GM19455 (cell line): Measurements from ENCODE around the gene PRKN.
"Not testable (repeated sequence)": the region's sequence is repeated elsewhere in the genome, so short reads cannot be mapped to it uniquely, and the experiment has no call there.

Source experiments
- ATAC-seq: cut with Tn5 transposase; IDR thresholded peaks from one replicate; pipeline ENCODE4 v1.9.1; 2021; ENCODE audit not compliant: unreplicated experiment

PRKN gene

DNA sequence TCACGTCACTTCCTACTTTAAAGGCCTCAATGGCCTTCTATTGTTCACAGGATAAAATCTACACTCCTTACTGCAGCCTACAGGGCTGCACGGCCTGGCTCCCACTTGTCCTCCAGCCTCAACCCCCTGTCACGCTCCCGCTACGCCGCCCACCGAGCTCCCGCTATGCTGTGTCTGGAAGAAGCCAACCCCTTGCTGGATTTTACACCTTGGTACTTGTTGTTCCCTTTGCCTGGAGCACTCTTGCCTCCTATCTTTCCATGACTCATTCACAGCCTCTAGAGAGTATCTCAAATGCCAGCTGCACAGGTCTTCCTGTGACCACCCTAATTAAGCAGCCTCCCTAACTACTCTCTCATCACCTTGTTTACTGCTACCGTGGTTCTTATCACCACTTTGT, 259.9 kb downstream of the PRKN start:
- no peak for ATAC-seq

DNA sequence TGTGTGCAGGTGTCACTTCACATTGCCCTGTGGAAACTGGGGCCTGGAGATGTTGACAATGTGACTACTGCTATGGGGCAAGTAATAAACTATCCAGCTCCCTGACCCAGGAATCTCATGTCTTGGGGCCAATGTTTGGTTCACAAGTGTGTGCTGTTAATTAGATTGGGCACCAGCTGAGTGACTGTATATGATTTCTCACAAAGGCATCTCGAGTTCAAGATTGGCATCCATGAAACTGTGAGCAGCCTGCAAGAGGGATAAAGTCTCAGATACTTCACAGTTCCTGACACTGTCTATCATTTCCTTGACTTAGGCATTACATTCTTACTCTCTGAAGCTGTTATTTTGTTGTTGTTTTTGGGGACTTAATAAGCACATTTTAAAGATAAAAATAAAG, 264.0 kb downstream of the PRKN start:
- no peak for ATAC-seq

DNA sequence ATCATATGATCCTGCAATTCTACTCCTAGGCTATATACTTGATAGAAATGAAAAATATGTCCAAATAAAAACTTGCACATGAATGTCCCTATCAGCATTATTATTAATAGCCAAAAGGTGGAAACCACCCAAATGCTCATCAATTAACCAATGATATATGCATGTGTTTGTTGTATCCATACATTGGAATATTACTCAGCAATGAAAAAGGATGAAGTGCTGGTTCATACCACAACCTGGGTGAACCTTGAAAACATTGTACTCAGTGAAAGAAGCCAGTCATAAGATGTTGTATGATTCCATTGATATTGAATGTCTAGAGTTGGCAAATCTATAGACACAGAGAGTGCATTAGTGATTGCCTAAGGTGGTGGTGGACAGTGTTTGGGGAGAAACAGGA, 267.6 kb downstream of the PRKN start:
- ATAC-seq: no peak

DNA sequence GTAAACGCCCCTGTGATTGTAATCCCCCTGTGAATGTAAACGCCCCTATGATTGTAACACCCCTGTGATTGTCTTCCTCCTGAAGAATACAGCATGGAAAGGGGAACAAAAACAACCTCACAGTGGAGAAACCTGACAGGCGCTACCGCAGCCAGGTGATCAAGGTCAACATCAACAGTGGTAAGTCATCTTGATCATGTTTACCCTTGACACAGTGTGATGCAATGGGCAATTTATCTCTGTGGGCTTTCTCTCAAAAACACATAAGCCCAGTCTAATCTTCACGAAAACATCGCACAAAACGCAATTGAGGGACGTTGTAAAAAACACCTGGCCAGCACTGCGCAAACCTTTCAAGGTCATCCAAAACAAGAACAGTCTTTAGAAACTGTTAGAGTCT, 277.2 kb downstream of the PRKN start:
- no peak for ATAC-seq

DNA sequence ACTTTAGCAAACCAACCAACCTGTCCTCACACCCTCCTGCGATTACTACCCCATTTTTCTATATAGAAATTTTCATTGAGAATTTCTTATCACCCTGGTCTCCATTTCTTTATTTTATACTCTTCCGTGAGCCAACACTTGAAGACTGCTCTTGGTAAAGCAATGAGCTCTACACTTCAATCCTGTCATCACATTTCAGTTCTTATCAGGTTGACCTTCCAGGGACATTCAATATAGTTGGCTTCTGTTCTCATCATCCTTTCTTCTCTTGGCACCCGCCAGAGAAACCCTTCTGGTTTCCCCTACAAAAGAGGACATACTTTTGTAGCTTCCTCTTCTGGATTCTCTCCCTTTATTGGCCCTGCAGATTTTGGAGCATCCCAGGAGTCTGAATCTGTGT, 279.3 kb downstream of the PRKN start:
- no peak for ATAC-seq

DNA sequence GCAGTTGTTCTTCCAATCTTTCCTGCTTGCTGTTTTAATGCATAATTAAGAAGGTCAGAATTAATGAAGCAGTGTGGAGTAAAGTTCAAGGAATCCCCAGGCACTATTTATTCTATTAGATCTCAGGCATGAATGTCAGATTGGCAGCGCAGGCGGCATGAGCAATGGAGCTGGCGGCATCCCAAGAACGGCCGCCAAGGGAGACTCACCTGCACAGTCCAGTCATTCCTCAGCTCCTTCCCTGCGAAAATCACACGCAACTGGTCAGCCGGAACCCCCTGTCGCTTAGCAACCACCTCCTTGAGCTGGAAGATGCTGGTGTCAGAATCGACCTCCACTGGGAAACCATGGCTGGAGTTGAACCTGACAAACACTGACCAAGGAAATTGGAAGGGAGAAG, 284.5 kb downstream of the PRKN start:
- ATAC-seq: no peak

DNA sequence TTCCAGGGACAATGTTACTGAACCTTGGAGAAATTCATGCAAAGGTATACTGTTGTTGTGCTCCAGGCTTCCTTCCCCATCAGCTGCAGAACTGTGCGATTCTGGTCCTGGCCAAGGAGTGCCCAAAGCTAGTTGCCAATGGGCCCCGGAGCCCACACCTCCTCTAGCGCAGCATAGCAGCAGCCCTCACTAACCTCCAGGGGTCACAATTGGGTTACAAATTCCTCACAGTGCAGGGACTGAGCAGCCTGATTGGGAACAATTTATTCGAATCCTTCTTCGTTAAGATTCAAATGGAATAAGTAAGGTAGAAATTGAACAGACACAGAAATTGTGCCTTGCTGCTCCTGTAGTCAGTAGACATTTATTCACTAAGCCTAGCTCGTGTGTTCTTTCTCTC, 284.9 kb downstream of the PRKN start:
- no peak for ATAC-seq

DNA sequence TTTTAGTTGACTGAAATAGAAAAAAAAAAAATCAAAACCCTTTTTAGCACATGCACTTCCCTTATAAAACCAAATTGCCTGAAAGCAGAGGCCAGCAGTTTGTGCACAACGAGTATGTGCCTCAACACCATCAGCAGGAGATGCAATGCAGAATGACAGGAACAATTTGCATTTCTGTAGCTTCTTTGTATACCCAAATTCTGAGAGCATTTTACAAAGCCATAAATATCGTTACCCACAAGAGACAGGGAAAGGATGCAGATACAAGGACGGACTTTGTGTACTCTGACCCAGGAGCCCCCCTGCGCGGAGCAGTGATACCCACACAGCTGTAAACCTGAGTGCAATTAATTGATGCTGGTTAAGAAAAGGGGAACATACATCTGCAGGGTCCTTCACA, 285.6 kb downstream of the PRKN start:
- ATAC-seq: no peak

DNA sequence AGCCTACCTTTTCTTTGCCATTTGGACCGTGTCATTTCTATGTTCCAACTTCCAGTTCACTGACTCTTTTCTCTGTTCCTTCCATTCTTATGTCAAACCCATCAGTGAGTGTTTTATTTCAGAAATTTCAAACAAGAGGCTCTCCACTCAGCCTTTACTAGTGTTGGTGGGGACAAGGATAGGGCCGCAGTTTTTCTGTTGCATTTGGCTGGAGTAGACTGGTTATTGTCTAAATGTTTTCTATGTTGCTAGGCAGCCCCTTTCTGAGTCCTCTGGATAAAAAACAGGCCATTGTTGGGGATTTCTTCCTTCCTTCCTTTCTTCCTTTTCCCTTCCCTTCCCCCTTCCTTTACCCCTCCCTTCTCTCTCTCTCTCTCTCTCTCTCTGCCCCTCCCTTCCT, 288.6 kb downstream of the PRKN start:
- no peak for ATAC-seq

DNA sequence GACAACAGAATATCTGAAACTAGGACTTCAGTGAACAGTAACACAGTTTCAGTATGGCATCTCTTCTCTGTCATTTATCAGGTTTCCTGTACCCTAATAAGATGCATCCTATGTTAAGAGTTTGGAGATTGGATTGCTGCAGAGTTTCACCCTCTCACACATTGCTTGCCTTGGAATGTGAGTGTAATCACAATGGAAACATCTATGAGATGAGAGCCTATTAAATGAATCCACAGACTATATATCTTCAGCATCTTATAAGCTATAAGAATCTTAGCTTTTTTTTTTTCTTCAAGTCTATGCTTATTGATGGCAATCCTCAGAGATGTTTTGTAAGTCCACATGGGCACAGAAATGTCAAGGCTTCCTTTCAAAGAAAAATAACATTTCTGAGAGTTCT, 292.5 kb downstream of the PRKN start:
- ATAC-seq: no peak

DNA sequence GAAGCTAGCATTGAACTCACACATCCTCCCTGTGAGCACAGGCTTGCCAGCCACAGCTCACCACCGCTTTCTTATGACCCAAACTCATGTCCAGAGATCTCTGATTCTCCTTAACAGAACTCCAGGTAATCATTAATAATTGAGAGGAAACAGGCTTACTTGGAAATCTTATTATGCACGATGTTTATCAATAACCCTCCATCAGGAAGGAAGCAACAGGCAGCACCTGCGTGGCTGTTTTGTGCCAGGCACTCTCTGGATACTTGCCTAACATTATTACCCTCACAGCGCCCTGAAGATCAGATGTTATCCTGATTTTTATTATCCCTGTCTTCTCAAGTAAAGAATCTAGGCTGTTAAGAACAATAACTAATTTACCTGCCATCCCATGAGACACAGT, 306.6 kb downstream of the PRKN start:
- ATAC-seq: no peak

DNA sequence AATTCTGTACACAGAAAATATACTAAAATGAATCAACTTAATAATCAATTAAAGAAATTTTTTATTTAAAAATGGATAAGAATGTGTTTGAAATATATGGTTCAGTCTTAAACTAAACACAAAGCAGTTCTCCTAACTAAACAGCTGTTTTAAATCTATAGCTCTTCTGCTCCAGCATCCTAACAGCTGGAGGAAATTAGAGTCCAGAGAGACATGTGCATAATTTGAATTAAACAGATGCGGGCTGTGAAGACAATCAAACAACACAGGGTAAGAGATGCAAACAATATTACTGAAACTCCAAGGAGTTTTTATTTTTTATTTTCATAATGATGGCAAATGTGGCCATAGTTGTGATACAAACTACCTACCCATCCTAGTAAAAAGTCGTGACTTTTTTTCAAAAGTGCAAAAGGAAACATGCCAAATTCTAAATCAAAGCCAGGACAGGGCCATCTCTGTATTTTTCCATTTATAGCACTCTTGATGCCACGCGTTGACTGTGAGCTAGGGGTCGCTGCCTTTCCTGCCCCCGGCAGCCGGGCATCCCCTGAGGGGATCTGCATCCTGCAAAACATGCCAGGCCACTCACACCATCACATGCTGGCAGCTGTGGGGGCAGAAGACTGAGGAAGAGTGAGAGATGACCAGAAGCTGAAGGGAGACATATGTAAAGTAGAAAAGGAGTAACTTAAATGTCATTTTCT, 310.6 kb downstream of the PRKN start:
- ATAC-seq: no peak

DNA sequence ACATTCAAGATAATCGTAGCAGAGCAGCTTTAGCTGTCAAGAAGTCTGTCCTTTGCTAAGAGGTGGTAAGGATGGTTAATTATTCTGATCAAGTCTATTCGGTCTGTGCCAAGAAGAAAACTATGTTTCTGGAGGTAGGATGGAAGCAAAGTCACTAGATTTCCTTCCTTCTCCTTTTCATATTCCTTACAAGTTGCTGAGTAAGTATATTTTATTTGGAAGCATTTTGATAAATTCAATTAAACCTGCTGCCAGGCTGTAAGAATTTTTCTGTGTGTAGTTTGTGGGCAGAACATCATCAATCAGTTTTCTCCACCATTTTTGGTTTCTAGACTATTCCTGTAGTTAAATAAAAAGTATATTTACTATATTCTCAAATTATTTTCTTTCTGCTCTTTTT, 311.3 kb downstream of the PRKN start:
- ATAC-seq: no peak

DNA sequence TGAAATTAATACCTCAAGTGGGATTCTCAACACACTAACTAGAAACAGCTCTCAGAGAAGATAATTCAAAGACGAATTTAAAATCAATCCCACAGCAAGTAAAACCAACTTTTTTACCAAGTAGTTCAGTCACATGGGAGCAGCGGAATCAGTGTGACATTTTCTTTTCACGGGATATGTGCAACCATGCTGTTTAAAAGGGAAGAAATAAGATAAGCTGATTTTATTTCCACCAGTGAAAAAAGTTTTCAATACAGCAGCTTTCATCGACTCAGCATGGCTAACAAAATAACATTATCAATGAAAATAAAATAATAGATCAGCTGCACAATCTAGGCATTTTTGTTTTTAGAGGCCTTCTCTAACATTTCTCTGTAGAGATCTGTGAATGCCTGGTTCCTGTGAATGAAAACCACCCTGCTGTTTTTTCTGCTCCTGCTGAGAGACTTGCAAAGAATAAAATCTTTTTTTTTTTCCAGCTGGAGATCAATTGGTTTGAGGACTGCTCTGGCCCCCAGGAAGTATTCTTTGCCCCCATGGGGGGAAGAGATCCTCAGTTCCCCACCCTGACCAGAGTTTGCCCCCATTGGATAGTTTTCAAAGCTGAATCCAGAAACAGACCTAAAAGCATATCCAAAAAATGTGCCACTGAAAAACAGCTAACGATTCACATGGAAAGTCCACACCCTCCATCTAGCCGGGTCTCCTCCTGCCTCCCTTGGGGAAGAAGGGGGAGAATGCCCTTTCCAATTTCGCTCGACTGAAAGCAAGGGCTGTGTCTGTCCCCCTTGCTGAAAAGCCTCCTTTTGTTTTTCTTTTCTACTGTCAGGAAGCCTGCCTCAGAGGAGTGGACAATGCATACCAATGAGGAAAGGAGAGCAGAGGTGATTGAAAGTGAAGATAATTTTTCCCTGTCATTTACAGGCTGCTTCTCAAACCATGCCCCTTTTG, 317.6 kb downstream of the PRKN start:
- ATAC-seq: no peak

DNA sequence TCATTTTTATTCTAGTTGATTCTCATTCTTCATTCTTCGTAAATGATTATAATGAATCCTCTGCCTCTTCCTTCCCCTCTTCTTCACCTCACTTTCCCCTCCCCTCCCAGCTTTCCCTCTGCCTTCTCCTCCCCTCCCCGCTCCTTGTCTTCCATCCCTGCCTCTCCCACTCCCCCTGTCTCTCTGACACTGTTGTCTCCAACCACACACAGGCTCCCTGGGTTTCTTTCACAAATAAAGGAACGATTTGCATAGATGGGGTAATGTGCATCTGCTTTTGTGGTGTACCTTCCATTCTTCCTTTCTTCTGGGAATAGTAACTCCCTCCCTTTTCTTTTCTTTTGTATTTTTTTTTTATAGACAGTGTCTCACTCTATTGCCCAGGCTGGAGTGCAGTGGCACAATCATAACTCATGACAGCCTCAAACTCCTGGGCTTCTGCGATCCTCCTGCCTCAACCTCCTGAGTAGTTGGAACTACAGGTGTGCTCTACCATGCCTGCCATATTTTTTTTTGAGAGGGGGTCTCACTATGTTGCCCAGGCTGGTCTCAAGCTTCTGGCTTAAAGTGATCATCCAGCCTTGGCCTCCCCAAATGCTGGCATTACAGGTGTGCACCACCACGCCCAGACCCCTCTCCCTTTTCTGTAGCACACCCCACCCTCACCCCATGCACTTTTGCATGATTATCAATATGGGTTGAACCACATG, 318.6 kb downstream of the PRKN start:
- no peak for ATAC-seq

DNA sequence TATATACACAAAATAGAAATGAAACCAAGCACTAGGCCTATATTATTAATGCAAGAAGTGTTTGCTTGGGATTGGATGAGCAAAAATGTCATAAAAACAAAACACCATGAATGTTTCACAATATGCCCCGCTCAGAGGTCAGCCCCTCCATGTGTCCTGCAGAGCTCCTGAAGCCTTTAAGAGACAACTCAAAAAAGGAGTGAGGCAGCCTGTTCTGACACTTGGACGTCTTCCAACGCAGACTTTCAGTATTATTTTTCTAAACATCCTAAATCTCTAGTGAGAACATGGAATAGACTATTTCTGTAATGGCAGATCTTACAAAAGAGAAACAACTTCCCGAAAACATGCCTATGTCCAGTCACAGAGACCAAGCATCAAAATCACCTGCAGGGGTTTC, 322.6 kb downstream of the PRKN start:
- ATAC-seq: no peak

DNA sequence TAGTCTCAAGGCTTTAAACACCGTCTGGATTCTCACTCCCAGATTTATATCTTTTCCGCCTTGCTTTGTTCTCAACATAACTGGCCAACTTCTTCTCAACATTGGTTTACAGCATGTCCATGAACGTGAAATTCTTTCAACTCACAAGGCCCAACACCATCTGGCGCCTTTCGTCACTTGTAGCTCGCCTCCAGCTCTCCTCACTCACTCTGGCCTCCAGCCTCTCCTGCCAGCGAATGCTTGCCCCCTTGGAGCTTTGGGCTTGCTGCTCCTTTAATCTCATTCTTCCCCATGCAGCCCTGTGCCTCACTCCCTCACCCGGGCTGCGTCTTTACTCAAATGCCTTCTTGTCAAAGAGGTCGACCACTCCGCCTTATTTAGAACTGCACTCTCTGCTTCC, 324.5 kb downstream of the PRKN start:
- ATAC-seq: no peak

DNA sequence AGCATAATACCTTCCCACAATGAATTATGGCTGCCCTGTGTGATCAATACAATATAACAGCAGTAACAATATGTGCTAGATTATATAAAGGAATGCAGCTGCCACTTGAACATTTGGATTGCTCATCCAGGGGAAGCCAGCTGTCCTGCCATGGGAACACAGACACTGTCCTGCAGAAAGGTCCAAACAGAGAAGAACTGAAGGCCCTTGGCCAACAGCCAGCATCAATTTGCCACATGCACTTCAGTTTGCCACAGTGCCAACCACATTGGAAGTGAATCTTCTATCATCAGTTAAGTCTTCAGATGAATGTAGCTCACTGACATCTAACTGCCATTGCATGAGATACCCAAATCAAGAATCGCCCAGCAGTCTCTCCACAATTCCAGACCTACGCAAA, 332.4 kb downstream of the PRKN start:
- no peak for ATAC-seq

DNA sequence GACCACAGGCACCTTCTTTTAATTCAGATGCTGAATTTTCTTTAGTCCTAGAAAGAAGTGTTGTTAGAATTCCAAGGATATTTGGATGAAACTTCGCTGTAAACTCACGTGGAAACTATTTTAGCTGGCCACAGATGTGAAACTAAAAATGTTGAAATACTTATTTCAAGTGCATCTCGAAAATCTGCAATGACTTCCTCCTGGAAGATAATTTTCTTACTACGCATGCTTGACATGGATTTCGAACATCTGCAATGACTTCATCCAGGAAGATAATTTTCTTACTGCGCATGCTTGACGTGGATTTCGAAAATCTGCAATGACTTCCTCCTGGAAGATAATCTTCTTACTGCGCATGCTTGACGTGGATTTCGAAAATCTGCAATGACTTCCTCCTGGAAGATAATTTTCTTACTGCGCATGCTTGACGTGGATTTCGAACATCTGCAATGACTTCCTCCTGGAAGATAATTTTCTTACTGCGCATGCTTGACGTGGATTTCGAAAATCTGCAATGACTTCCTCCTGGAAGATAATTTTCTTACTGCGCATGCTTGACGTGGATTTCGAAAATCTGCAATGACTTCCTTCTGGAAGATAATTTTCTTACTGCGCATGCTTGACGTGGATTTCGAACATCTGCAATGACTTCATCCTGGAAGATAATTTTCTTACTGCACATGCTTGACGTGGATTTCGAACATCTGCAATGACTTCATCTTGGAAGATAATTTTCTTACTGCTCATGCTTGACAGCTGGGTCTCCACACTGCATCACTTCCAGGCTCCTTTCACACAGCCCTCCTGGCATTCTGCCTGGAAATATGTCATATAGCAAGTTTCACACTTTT, 336.4 kb downstream of the PRKN start:
- not testable (repeated sequence) for ATAC-seq

DNA sequence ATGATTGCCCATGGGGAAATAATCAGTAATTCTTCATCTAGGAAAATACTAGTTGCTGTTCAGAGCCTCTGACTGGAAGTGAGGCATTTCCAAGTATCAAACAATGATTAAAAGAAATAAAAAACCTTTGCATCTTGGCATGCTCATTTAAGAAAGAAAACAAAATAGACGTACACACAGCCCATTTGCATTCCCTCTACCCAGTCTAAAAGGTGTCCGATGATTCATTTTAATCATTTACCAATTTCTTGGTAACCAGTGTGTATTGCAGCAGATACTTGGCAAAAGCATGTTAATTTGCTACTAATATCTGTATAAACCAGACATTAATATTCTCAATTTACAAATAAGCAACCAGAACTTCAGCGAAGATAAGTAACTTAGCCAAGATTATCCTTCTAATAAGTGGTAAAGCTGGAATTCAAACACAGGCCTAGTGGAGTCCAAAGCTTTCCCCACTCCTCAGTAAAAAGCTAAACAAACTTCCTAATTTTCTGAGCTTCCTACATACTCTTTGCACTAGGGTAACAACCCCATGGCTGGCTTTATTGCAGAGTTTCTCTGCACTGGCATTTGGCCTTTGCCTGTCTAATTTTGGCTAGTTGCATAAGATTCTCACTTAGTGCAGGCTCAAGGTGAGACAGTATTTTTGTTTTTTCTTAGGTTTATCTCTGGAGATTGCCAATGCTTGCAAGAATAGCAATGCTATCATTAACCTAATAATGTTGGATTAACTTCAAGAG, 338.1 kb downstream of the PRKN start:
- no peak for ATAC-seq
